NCI-H1105 treated with DMSO at 0.1 percent for 48 hours (cell line): Measurements from ENCODE around the gene DCAF4L1.

Experiments used
- DNase-seq: peaks from one replicate; lab custom pipeline; 2025; lab: John Stamatoyannopoulos, UW

DCAF4L1 gene

DNA sequence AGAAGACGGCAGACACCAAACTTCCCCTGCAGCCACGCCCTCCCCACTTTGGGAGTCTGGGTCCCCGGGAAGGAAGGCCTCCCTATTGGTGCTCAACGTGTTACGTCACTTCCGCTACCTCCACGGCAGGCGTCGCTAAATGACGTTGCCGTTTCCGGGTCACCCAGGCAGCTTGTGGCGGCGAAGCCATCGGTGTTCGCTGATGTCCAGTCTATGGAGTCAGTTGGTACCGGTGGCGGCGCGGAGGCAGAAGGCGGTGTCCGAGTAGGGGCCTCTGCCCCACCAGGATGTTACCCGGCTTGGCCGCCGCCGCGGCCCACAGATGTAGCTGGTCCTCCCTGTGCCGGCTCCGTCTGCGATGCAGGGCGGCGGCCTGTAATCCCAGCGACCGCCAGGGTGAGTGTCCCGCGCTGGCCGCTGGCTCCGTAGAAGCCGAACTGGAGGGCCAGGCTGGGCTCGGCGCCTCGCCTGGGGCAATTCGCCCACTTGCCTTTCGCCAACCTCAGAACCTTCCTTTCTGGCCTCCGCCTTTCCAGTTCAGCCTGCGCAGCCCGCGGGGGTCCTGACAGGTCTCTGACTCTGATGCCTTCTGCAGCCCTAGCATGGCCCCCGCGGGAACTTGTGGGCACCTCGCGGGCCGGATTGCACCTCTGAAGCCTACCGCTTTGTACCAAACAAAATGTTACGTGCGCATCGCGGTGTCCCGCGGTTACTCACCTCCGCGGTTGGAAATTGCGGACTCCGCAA is 9.0 kb downstream of the DCAF4L1 start, which contains the start of gene SLC30A9:
Gene SLC30A9, plus strand, starts transcription at position 166 of the 747 bp plus-strand sequence. Its CDS starts 122 bp downstream, at position 288.
- peak; percentile 84 for DNase-seq

DNA sequence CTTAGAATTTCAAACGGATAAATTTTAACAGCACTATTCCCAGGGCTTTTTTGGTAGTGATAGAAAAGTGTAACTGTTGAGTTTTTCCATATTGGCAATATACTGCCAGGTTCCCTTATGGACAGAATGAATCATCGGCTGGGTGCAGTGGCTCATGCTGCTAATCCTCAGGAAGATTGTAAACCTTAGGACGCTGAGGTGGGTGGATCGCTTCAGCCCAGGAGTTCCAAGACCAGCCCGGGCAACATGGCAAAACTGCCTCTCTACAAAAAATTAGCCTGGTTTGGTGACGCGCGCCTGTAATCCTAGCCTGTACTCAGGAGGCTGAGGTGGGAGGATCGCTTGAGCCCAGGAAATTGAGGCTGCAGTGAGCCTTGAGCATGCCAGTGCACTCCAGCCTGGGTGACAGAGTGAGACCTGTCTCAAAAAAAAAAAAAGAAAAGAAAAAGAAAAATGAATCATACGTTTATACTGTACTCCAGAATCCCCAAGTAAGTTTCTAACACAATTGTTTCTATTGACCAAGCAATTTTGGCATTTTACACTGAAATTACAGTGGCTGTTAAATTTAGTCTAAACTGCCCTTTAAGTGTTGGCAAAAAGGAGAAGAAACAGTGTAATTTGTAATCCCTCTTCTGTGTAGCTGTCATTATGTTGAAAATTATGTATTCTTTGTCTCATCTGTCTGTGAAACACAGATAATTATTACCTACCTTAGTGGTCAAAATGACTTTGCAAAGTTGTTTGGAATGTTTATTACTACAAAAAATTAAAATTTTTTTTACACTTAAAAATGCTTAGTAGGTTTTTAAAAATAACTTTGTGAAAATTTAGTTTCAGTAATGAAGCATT is 10.6 kb downstream of the DCAF4L1 start:
- DNase-seq = no peak

DNA sequence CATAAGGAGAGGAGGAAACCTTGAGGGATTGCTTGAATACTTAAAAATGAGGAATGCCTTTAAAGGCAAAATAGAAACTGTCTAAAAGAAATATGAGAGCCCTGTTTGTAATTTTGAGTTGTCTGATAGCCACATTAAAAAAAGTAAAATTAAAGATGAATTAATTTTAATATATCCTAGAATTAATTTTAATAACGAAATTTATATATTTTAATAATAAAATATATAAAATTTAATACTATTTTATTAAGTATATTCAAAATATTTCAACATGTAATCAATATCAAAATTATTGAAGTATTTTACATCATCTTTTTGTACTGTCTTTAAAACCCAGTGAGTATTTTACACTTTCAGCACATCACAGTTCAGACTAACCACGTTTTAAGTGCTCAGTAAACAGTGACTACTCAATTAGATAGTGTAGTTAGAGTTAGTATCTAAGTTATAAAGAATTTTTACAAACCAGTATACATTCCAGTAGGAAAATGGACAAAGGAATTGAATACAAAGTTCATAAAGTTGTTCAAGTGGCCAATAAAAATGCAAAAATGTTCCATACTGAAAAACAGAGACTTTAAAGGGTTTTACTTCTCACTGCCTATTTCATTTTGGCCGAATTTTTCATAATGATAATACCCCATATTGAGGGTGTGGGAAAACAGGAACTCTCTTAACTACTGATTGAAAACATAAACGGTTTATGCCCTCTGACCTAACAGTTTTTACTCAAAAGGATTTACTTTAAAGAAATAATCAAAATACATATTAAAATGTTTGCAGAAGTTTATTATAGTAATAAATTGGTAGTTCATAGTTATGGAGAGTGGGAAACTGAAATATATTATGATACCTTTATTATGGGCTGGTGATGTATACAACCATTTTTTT is 11.7 kb downstream of the DCAF4L1 start:
- no peak for DNase-seq

DNA sequence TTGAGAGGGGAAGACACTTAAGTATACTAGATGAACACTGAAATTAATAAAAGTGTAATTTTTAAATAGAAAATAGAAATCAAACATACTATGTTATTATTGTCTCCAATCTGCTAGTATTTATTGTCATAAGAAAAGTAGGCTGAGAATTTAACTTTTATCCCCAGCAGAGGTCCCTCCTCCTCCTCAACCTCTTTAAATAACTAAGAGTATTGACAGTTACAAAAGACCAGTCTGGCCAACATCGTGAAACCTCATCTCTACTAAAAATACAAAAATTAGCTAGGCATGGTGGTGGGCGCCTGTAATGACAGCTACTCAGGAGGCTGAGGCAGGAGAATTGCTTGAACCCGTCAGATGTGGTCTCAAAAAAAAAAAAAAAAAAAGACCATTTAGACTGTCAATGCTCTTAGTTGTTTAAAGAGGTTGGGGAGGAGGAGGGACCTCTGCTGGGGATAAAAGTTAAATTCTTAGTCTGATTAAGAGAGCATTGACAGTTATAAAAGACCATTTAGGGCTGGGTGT is 13.0 kb downstream of the DCAF4L1 start:
- DNase-seq = no peak

DNA sequence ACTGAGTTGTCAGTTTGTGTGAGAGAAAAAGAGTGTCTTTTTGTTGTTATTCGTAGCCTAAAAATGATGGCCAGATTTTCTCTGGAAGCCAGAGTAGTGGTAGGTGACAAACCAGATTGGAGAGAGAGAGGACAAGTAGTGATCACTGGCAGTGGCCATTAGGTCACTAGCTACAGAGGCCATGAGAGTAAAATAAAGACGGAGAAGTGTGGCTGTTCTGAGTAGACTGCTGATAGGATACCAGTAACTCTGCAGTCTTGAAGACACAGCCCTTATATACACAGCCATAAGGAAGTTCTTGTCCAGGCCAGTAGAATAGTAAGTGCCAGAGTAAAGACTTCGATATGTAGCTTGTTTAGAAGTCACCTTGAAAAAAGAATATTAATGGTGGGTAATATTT is 16.5 kb downstream of the DCAF4L1 start:
- no peak for DNase-seq

DNA sequence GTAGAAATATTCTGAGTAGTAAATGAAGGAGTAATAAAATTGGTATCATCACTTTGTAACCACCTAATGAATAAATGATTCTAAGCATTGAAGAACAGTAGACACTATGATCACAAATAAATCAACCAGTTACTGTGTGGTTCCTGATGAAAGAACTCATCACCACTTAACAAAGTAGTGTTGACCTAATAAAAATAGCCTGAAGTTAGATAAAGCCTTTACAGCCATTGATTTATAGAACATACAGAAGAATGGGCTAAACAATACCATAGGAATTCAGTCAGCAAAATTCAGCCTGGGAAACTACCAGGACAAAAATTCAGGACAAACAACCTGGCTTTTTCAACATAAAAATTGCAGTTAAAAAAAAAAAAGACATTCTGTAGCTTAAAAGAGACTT is 17.8 kb downstream of the DCAF4L1 start:
- DNase-seq = no peak

DNA sequence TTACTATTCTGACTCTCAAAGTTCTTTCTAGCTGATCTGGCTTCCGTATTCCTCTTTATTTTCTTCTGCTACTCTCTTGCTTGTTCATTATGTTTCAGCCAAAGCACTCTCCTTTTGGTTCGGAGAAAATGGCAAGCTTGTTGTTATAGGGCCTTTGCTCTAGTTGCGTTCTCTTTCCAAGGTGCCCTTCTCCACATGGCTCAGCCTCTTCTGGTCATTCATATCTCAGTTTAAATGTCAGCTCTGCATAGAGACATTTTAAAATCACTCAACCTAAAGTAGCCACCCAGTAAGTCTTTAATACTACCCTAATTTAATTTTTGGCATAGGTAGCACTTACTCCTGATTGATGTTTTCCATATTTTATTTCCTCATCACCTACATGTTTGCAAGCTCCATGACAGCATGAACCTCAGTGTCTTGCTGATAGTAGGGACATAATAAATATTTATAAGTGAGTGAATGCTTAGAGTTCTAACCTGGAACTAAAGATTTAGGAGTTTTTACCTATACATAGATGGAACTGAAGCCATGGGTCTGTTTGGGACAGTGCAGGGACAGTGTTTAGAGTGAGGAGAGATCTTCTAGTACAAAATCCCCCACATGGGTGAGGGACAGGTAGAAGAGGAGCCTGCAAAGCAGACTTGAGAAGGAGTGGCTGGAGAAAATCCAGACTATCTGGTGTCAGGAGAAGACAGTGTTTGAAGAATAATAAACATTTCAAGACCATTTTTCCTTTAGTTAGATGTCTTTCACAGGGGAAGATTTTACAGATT is 26.6 kb downstream of the DCAF4L1 start:
- no peak for DNase-seq

DNA sequence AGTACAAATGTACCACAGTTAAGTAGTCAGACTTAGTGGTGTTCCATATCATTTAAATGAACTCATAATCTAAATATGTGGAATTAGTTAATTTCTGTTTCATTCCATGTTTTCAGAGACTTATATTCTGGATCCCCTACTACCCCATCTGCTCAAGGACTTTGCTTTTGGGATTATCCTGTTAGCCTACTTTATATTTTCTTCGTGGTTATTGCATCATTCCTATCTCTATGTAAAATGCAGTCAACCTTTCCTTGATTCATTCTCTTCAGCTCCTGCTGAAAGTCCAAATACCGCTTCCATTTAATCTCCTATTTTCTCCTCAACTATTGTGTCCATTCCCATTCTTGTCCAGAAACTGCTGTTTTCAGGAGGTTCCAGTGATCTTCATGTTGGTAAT is 33.9 kb downstream of the DCAF4L1 start:
- DNase-seq = no peak

DNA sequence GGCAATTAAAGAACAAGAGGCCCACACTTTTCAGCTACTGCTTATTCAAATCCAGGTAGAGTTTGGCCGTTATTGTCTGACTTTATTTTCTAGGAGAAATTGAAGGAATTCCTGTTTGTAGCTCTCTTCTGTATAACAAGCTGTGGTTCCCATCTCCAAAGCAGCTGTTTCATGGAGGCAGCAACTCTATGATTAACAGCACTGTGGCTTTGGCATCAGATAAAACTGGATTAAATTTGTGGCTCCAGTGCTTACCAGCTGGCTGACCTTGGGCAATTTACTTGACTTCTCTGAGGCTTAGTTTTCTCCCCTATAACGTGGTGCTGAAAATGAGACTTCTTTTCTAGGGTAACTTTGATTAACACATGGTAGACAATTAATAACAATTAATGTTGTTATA is 36.9 kb downstream of the DCAF4L1 start:
- no peak for DNase-seq
